ENCODE data around the gene CENATAC. TPM values are rescaled to one million over a fixed set of nuclear protein-coding genes. Genes with fewer than 3 reads are reported as not detected.
A peak's percentile ranks its signal among the peaks of the same experiment; 100 is the strongest.
"Not testable (repeated sequence)": the region's sequence is repeated elsewhere in the genome, so short reads cannot be mapped to it uniquely, and the experiment has no call there.

The CENATAC gene
- total RNA-seq, 1 donor from 2014 or later = 51.0 TPM

- intact Hi-C loops (cut with DNase I) = no loop called here
- no peak overlapping the region for H3K27ac ChIP-seq
- ATAC-seq (no peak), DNase-seq (no peak)
- no peak for TF ChIP-seq CTCF (IDR thresholded peaks at IDR 0.05)
- H3K9me3 ChIP-seq = no peaks in the 10 kb centered on the region
- no peak overlapping the region for H3K4me3 ChIP-seq
- H3K4me1 ChIP-seq = peaks cover 22% of the 10 kb centered on the region
- peaks cover 76% of the 10 kb centered on the region for H3K36me3 ChIP-seq
- H3K27me3 ChIP-seq (ENCODE audit: low read depth) = no peaks in the 10 kb centered on the region
Measured at GRCh38 chr11:119014209-119014924, 16.4 kb downstream of the CENATAC start.

GRCh38 chr11:119015054-119015611 lies 17.2 kb downstream of the CENATAC start:
- Histone ChIP-seq H3K27me3 (ENCODE audit: low read depth) (no peaks in the 10 kb centered on the region), H3K36me3 (peaks cover 69% of the 10 kb centered on the region), H3K4me1 (peaks cover 30% of the 10 kb centered on the region), H3K27ac (no peak overlapping the region), H3K9me3 (no peaks in the 10 kb centered on the region), H3K4me3 (no peak overlapping the region)
- ATAC-seq = no peak
- no peak for TF ChIP-seq CTCF (IDR thresholded peaks at IDR 0.05)
- intact Hi-C loops (cut with DNase I) = no loop called here
- no peak for DNase-seq

GRCh38 chr11:119016216-119017009 lies 18.5 kb downstream of the CENATAC start:
- intact Hi-C loops (cut with DNase I) = no loop called here
- Histone ChIP-seq H3K36me3 (peaks cover 64% of the 10 kb centered on the region), H3K27ac (no peak overlapping the region), H3K9me3 (no peaks in the 10 kb centered on the region), H3K27me3 (ENCODE audit: low read depth) (no peaks in the 10 kb centered on the region), H3K4me3 (peak overlapping the region; percentile 93), H3K4me1 (peaks cover 42% of the 10 kb centered on the region)
- DNase-seq = no peak
- TF ChIP-seq CTCF (IDR thresholded peaks at IDR 0.05) = no peak
- ATAC-seq = no peak

- H3K9me3 ChIP-seq; H3K27me3 ChIP-seq (ENCODE audit: low read depth); DNase-seq; ATAC-seq; intact Hi-C loops (cut with DNase I): not testable (repeated sequence)
- H3K27ac ChIP-seq = peak overlapping the region; percentile 96
- peaks cover 64% of the 10 kb centered on the region for H3K36me3 ChIP-seq
- peak overlapping the region; percentile 93 for H3K4me3 ChIP-seq
- peaks cover 48% of the 10 kb centered on the region for H3K4me1 ChIP-seq
Measured at GRCh38 chr11:119017377-119017776, 19.4 kb downstream of the CENATAC start.

GRCh38 chr11:119018074-119018938 lies 20.4 kb downstream of the CENATAC start, which contains the start of the genes RPS25 and TRAPPC4:
TSS of gene RPS25 (minus strand) at chr11:119018343. CDS start at chr11:119018284, 59 bp downstream.
TSS of gene TRAPPC4 (plus strand) at chr11:119018766. CDS start at chr11:119018796, 30 bp downstream.
- TF ChIP-seq CTCF (IDR thresholded peaks at IDR 0.05) = no peak
- ATAC-seq (peak; percentile 97), DNase-seq (peak; percentile 97)
- Histone ChIP-seq H3K27ac (peak within 1 kb of the TSS; percentile 96), H3K36me3 (peaks cover 64% of the 10 kb centered on the region), H3K27me3 (ENCODE audit: low read depth) (no peaks in the 10 kb centered on the region), H3K4me3 (peak within 1 kb of the TSS; percentile 93), H3K9me3 (no peaks in the 10 kb centered on the region), H3K4me1 (peaks cover 48% of the 10 kb centered on the region)
- intact Hi-C loops (cut with DNase I) = no loop called here

All from lower lobe of right lung (tissue), 2 donors.